ENCODE results near the gene MAGEC3.

The MAGEC3 gene

GRCh38 chrX:141936080-141936479 lies 98.0 kb downstream of the MAGEC3 start:
- no peaks in the 10 kb centered on the region for H3K9me3 ChIP-seq (replicated peaks in 1 of 2; ENCODE audit: control insufficient read depth in 2 of 2, insufficient read depth in 1 of 2, low read depth in 1 of 2, low read length in 2 of 2)
- no peak overlapping the region for H3K4me2 ChIP-seq (ENCODE audit: insufficient read depth, low read length, poor library complexity, severe bottlenecking)
- no peak overlapping the region for H3K9ac ChIP-seq (ENCODE audit: low read depth, low read length, poor library complexity)
- H2AK5ac ChIP-seq (ENCODE audit: low read depth, low read length), result no peak overlapping the region
- no peak overlapping the region for H3K4ac ChIP-seq (ENCODE audit: low read length)
- no CpG with 5 or more reads among the region's 1 CpG for WGBS, 2 donors (ENCODE audit: extremely low coverage in 2 of 2, insufficient read length in 2 of 2, insufficient replicate concordance in 1 of 2)
- H2BK12ac ChIP-seq (ENCODE audit: low read length), result no peak overlapping the region
- H3K36me3 ChIP-seq (replicated peaks in 1 of 2; ENCODE audit: control insufficient read depth in 2 of 2, insufficient read depth in 2 of 2, low read length in 2 of 2), result no peaks in the 10 kb centered on the region
- H3K4me1 ChIP-seq (ENCODE audit: control insufficient read depth in 2 of 2, insufficient read depth in 1 of 2, low read depth in 1 of 2, low read length in 2 of 2), result no peaks in the 10 kb centered on the region
- no peak overlapping the region for H2BK5ac ChIP-seq (ENCODE audit: low read length)
- no peak overlapping the region for H3K14ac ChIP-seq (ENCODE audit: low read length)
- no peaks in the 10 kb centered on the region for H3K27me3 ChIP-seq (ENCODE audit: control insufficient read depth in 3 of 3, insufficient read depth in 3 of 3, low read depth in 1 of 3, low read length in 3 of 3)
- H3K23ac ChIP-seq (ENCODE audit: low read depth, low read length, poor library complexity), result no peak overlapping the region
- no peak overlapping the region for H2BK15ac ChIP-seq (ENCODE audit: low read length)
- no peak overlapping the region for H3K18ac ChIP-seq (ENCODE audit: low read length)
- no peaks in the 10 kb centered on the region for H3K79me1 ChIP-seq (ENCODE audit: low read depth, low read length)
- H3K27ac ChIP-seq (replicated peaks; ENCODE audit: low read length), result no peak overlapping the region
- H2AFZ ChIP-seq (ENCODE audit: low read length), result no peak overlapping the region
- H2BK120ac ChIP-seq (ENCODE audit: low read depth, low read length), result no peak overlapping the region
- H4K8ac ChIP-seq (ENCODE audit: low read depth, low read length), result no peak overlapping the region
- DNase-seq (ENCODE audit: low spot score), result no peak
- H4K91ac ChIP-seq (ENCODE audit: low read depth, low read length, poor library complexity), result no peak overlapping the region
- no peak overlapping the region for H3K4me3 ChIP-seq (ENCODE audit: low read length in 2 of 2)

- Histone ChIP-seq H3K36me3 (replicated peaks in 1 of 2; ENCODE audit: control insufficient read depth in 2 of 2, insufficient read depth in 2 of 2, low read length in 2 of 2) (no peaks in the 10 kb centered on the region), H4K8ac (ENCODE audit: low read depth, low read length) (no peak overlapping the region), H3K9ac (ENCODE audit: low read depth, low read length, poor library complexity) (no peak overlapping the region), H3K79me1 (ENCODE audit: low read depth, low read length) (no peaks in the 10 kb centered on the region), H2BK120ac (ENCODE audit: low read depth, low read length) (no peak overlapping the region), H4K91ac (ENCODE audit: low read depth, low read length, poor library complexity) (no peak overlapping the region), H3K27ac (replicated peaks; ENCODE audit: low read length) (no peak overlapping the region), H2BK15ac (ENCODE audit: low read length) (no peak overlapping the region), H2AFZ (ENCODE audit: low read length) (no peak overlapping the region), H3K4ac (ENCODE audit: low read length) (no peak overlapping the region), H3K23ac (ENCODE audit: low read depth, low read length, poor library complexity) (no peak overlapping the region), H3K27me3 (ENCODE audit: control insufficient read depth in 3 of 3, insufficient read depth in 3 of 3, low read depth in 1 of 3, low read length in 3 of 3) (no peaks in the 10 kb centered on the region), H3K18ac (ENCODE audit: low read length) (no peak overlapping the region), H3K4me1 (ENCODE audit: control insufficient read depth in 2 of 2, insufficient read depth in 1 of 2, low read depth in 1 of 2, low read length in 2 of 2) (no peaks in the 10 kb centered on the region), H3K4me2 (ENCODE audit: insufficient read depth, low read length, poor library complexity, severe bottlenecking) (no peak overlapping the region), H2BK5ac (ENCODE audit: low read length) (no peak overlapping the region), H3K14ac (ENCODE audit: low read length) (no peak overlapping the region), H3K9me3 (replicated peaks in 1 of 2; ENCODE audit: control insufficient read depth in 2 of 2, insufficient read depth in 1 of 2, low read depth in 1 of 2, low read length in 2 of 2) (no peaks in the 10 kb centered on the region), H2BK12ac (ENCODE audit: low read length) (no peak overlapping the region), H2AK5ac (ENCODE audit: low read depth, low read length) (no peak overlapping the region), H3K4me3 (ENCODE audit: low read length in 2 of 2) (no peak overlapping the region)
- no CpG with 5 or more reads among the region's 2 CpGs for WGBS, 2 donors (ENCODE audit: extremely low coverage in 2 of 2, insufficient read length in 2 of 2, insufficient replicate concordance in 1 of 2)
- no peak for DNase-seq (ENCODE audit: low spot score)
Measured at GRCh38 chrX:141941234-141941633, 103.1 kb downstream of the MAGEC3 start.

GRCh38 chrX:141945426-141945825 lies 107.3 kb downstream of the MAGEC3 start:
- Histone ChIP-seq H2AFZ (ENCODE audit: low read length) (no peak overlapping the region), H3K4me2 (ENCODE audit: insufficient read depth, low read length, poor library complexity, severe bottlenecking) (no peak overlapping the region), H3K4me1 (ENCODE audit: control insufficient read depth in 2 of 2, insufficient read depth in 1 of 2, low read depth in 1 of 2, low read length in 2 of 2) (no peaks in the 10 kb centered on the region), H3K23ac (ENCODE audit: low read depth, low read length, poor library complexity) (no peak overlapping the region), H3K27me3 (ENCODE audit: control insufficient read depth in 3 of 3, insufficient read depth in 3 of 3, low read depth in 1 of 3, low read length in 3 of 3) (no peaks in the 10 kb centered on the region), H2BK12ac (ENCODE audit: low read length) (no peak overlapping the region), H4K91ac (ENCODE audit: low read depth, low read length, poor library complexity) (no peak overlapping the region), H3K9ac (ENCODE audit: low read depth, low read length, poor library complexity) (no peak overlapping the region), H3K4me3 (ENCODE audit: low read length in 2 of 2) (no peak overlapping the region), H4K8ac (ENCODE audit: low read depth, low read length) (no peak overlapping the region), H3K4ac (ENCODE audit: low read length) (no peak overlapping the region), H3K36me3 (replicated peaks in 1 of 2; ENCODE audit: control insufficient read depth in 2 of 2, insufficient read depth in 2 of 2, low read length in 2 of 2) (no peaks in the 10 kb centered on the region), H3K9me3 (replicated peaks in 1 of 2; ENCODE audit: control insufficient read depth in 2 of 2, insufficient read depth in 1 of 2, low read depth in 1 of 2, low read length in 2 of 2) (no peaks in the 10 kb centered on the region), H3K79me1 (ENCODE audit: low read depth, low read length) (no peaks in the 10 kb centered on the region), H2BK120ac (ENCODE audit: low read depth, low read length) (no peak overlapping the region), H3K27ac (replicated peaks; ENCODE audit: low read length) (no peak overlapping the region), H2AK5ac (ENCODE audit: low read depth, low read length) (no peak overlapping the region), H2BK5ac (ENCODE audit: low read length) (no peak overlapping the region), H2BK15ac (ENCODE audit: low read length) (no peak overlapping the region), H3K14ac (ENCODE audit: low read length) (no peak overlapping the region), H3K18ac (ENCODE audit: low read length) (no peak overlapping the region)
- no CpG with 5 or more reads among the region's 7 CpGs for WGBS, 2 donors (ENCODE audit: extremely low coverage in 2 of 2, insufficient read length in 2 of 2, insufficient replicate concordance in 1 of 2)
- DNase-seq (ENCODE audit: low spot score), result no peak

GRCh38 chrX:141947350-141947749 lies 109.2 kb downstream of the MAGEC3 start:
- no peak overlapping the region for H2BK120ac ChIP-seq (ENCODE audit: low read depth, low read length)
- H3K36me3 ChIP-seq (replicated peaks in 1 of 2; ENCODE audit: control insufficient read depth in 2 of 2, insufficient read depth in 2 of 2, low read length in 2 of 2), result no peaks in the 10 kb centered on the region
- no peak overlapping the region for H2BK15ac ChIP-seq (ENCODE audit: low read length)
- no peak overlapping the region for H3K4me3 ChIP-seq (ENCODE audit: low read length in 2 of 2)
- no peak overlapping the region for H3K4me2 ChIP-seq (ENCODE audit: insufficient read depth, low read length, poor library complexity, severe bottlenecking)
- H3K14ac ChIP-seq (ENCODE audit: low read length), result no peak overlapping the region
- no peak overlapping the region for H2AFZ ChIP-seq (ENCODE audit: low read length)
- H3K4me1 ChIP-seq (ENCODE audit: control insufficient read depth in 2 of 2, insufficient read depth in 1 of 2, low read depth in 1 of 2, low read length in 2 of 2), result no peaks in the 10 kb centered on the region
- no peak overlapping the region for H3K18ac ChIP-seq (ENCODE audit: low read length)
- H3K9me3 ChIP-seq (replicated peaks in 1 of 2; ENCODE audit: control insufficient read depth in 2 of 2, insufficient read depth in 1 of 2, low read depth in 1 of 2, low read length in 2 of 2), result no peaks in the 10 kb centered on the region
- no peak overlapping the region for H3K23ac ChIP-seq (ENCODE audit: low read depth, low read length, poor library complexity)
- no peaks in the 10 kb centered on the region for H3K27me3 ChIP-seq (ENCODE audit: control insufficient read depth in 3 of 3, insufficient read depth in 3 of 3, low read depth in 1 of 3, low read length in 3 of 3)
- no peak overlapping the region for H3K27ac ChIP-seq (replicated peaks; ENCODE audit: low read length)
- no peak for DNase-seq (ENCODE audit: low spot score)
- H3K4ac ChIP-seq (ENCODE audit: low read length), result no peak overlapping the region
- no peak overlapping the region for H4K8ac ChIP-seq (ENCODE audit: low read depth, low read length)
- no CpG with 5 or more reads among the region's 3 CpGs for WGBS, 2 donors (ENCODE audit: extremely low coverage in 2 of 2, insufficient read length in 2 of 2, insufficient replicate concordance in 1 of 2)
- no peaks in the 10 kb centered on the region for H3K79me1 ChIP-seq (ENCODE audit: low read depth, low read length)
- no peak overlapping the region for H2BK12ac ChIP-seq (ENCODE audit: low read length)
- H3K9ac ChIP-seq (ENCODE audit: low read depth, low read length, poor library complexity), result no peak overlapping the region
- H4K91ac ChIP-seq (ENCODE audit: low read depth, low read length, poor library complexity), result no peak overlapping the region
- no peak overlapping the region for H2AK5ac ChIP-seq (ENCODE audit: low read depth, low read length)
- no peak overlapping the region for H2BK5ac ChIP-seq (ENCODE audit: low read length)
